DND-41 (cell line): ENCODE results near the gene CFAP58.

Experiments used
- ATAC-seq: fragments of 200-7000 bp; cut with Tn5 transposase; 3 replicates; pipeline ENCODE4 v1.9.1; 2021; ENCODE audit warnings: low read depth; ENCODE audit not compliant: insufficient read depth
- DNase-seq: peaks from one replicate; pipeline ENCODE4 v3.0.0-alpha.2; 2020
- H2AFZ ChIP-seq: 2 replicates; pipeline ENCODE4 v1.6.0; 2012; ENCODE audit warnings: low read depth, low read length
- H3K27ac ChIP-seq: 2 replicates; pipeline ENCODE4 v1.5.1; 2012; ENCODE audit warnings: low read length, inconsistent platforms
- H3K27me3 ChIP-seq: fragments of 200-600 bp; sonication (generic); 2 replicates; pipeline ENCODE4 v1.6.0; 2012; ENCODE audit warnings: low read length, mild to moderate bottlenecking, inconsistent platforms; ENCODE audit not compliant: insufficient read depth, poor library complexity
- H3K36me3 ChIP-seq: 2 replicates; pipeline ENCODE4 v1.5.1; 2012; ENCODE audit warnings: low read length, inconsistent platforms; ENCODE audit not compliant: insufficient read depth
- H3K4me1 ChIP-seq: 2 replicates; pipeline ENCODE4 v1.5.1; 2012; ENCODE audit warnings: mild to moderate bottlenecking, low read length; ENCODE audit not compliant: insufficient read depth
- H3K4me2 ChIP-seq: 2 replicates; pipeline ENCODE4 v1.6.0; 2012; ENCODE audit warnings: mild to moderate bottlenecking, moderate library complexity, low read length, inconsistent platforms; ENCODE audit not compliant: insufficient read depth
- H3K4me3 ChIP-seq, 2 experiments: fragments of 200-600 bp in 1 of 2; shearing (Covaris generic) in 1 of 2; 2 replicates each; pipeline ENCODE4 v1.5.1; 2012 to 2016; ENCODE audit warnings: inconsistent platforms in 2 of 2, low read length in 2 of 2, mild to moderate bottlenecking in 2 of 2, low read depth in 1 of 2, moderate library complexity in 1 of 2
- H3K79me2 ChIP-seq: 2 replicates; pipeline ENCODE4 v1.6.0; 2012; ENCODE audit warnings: low read length, inconsistent platforms; ENCODE audit not compliant: insufficient read depth
- H3K9ac ChIP-seq: 2 replicates; pipeline ENCODE4 v1.6.0; 2012; ENCODE audit warnings: low read depth, mild to moderate bottlenecking, inconsistent platforms, low read length, moderate library complexity
- H3K9me3 ChIP-seq: 2 replicates; pipeline ENCODE4 v1.5.1; 2012; ENCODE audit warnings: low read length, moderate library complexity, mild to moderate bottlenecking, inconsistent platforms; ENCODE audit not compliant: insufficient read depth, severe bottlenecking
- H4K20me1 ChIP-seq: 2 replicates; pipeline ENCODE4 v1.6.0; 2012; ENCODE audit warnings: low read length; ENCODE audit not compliant: insufficient read depth
- CTCF ChIP-seq: IDR thresholded peaks from 2 replicates; pipeline ENCODE4 v1.5.1; 2012; ENCODE audit warnings: borderline replicate concordance, low read length, moderate library complexity, mild to moderate bottlenecking; ENCODE audit not compliant: poor library complexity, severe bottlenecking; ENCODE audit errors: extremely low read depth
- EZH2 ChIP-seq: IDR thresholded peaks from 3 replicates; pipeline ENCODE4 v1.6.1; 2012; ENCODE audit warnings: borderline replicate concordance, low read depth, mild to moderate bottlenecking, moderate library complexity, low read length, inconsistent platforms; ENCODE audit not compliant: severe bottlenecking

CFAP58 gene

GRCh38 chr10:104387130-104387888 is 33.7 kb downstream of the CFAP58 start:
- no peaks in the 10 kb centered on the region for H3K9me3 ChIP-seq
- H3K27me3 ChIP-seq, result peaks cover 2% of the 10 kb centered on the region
- TF ChIP-seq CTCF (no peak), EZH2 (no peak)
- no peak overlapping the region for H3K9ac ChIP-seq
- no peak for ATAC-seq
- H3K4me3 ChIP-seq, result no peak overlapping the region
- no peaks in the 10 kb centered on the region for H3K36me3 ChIP-seq
- H3K4me2 ChIP-seq, result no peak overlapping the region
- H2AFZ ChIP-seq, result no peak overlapping the region
- no peaks in the 10 kb centered on the region for H3K4me1 ChIP-seq
- H3K79me2 ChIP-seq, result no peaks in the 10 kb centered on the region
- H4K20me1 ChIP-seq, result no peaks in the 10 kb centered on the region
- no peak overlapping the region for H3K27ac ChIP-seq
- no peak for DNase-seq

GRCh38 chr10:104388830-104389229 is 35.2 kb downstream of the CFAP58 start:
- ATAC-seq, result no peak
- Histone ChIP-seq H3K27ac (no peak overlapping the region), H3K79me2 (no peaks in the 10 kb centered on the region), H3K4me2 (no peak overlapping the region), H3K9me3 (no peaks in the 10 kb centered on the region), H2AFZ (no peak overlapping the region), H3K36me3 (no peaks in the 10 kb centered on the region), H3K9ac (no peak overlapping the region), H3K4me3 (no peak overlapping the region), H3K27me3 (peaks cover 2% of the 10 kb centered on the region), H4K20me1 (no peaks in the 10 kb centered on the region), H3K4me1 (no peaks in the 10 kb centered on the region)
- no peak for DNase-seq
- TF ChIP-seq CTCF, result no peak
- TF ChIP-seq EZH2, result no peak

- Histone ChIP-seq H3K79me2 (no peaks in the 10 kb centered on the region), H3K4me2 (no peak overlapping the region), H4K20me1 (no peaks in the 10 kb centered on the region), H3K9ac (no peak overlapping the region), H3K4me1 (no peaks in the 10 kb centered on the region), H2AFZ (no peak overlapping the region), H3K27ac (no peak overlapping the region), H3K36me3 (no peaks in the 10 kb centered on the region), H3K4me3 (no peak overlapping the region), H3K27me3 (peaks cover 2% of the 10 kb centered on the region), H3K9me3 (no peaks in the 10 kb centered on the region)
- TF ChIP-seq EZH2 (no peak), CTCF (no peak)
- ATAC-seq (no peak), DNase-seq (no peak)
These were observed 37.7 kb downstream of the CFAP58 start for GRCh38 chr10:104391150-104391968.
